GM21528 (cell line): ENCODE results near the gene BCAT1.
"Not testable (repeated sequence)": the region's sequence is repeated elsewhere in the genome, so short reads cannot be mapped to it uniquely, and the experiment has no call there.

Experiments
- ATAC-seq: cut with Tn5 transposase; IDR thresholded peaks from one replicate; pipeline ENCODE4 v1.9.1; 2021; ENCODE audit warnings: mild to moderate bottlenecking, moderate library complexity; ENCODE audit not compliant: unreplicated experiment, low FRiP score

BCAT1 gene

GRCh38 chr12:24929953-24930352, 18.9 kb downstream of the BCAT1 start:
- no peak for ATAC-seq

- not testable (repeated sequence) for ATAC-seq
Measured at GRCh38 chr12:24928533-24929306, 20.2 kb downstream of the BCAT1 start.

- ATAC-seq, result no peak
Measured at GRCh38 chr12:24928131-24928530, 20.8 kb downstream of the BCAT1 start.

- ATAC-seq, result not testable (repeated sequence)
Measured at GRCh38 chr12:24926080-24926479, 22.8 kb downstream of the BCAT1 start.

GRCh38 chr12:24922090-24922489, 26.8 kb downstream of the BCAT1 start:
- ATAC-seq, result no peak

GRCh38 chr12:24921251-24922038, 27.5 kb downstream of the BCAT1 start:
- ATAC-seq, result no peak

GRCh38 chr12:24920141-24920540, 28.8 kb downstream of the BCAT1 start:
- ATAC-seq, result no peak

- ATAC-seq, result no peak
Measured at GRCh38 chr12:24919346-24920001, 29.4 kb downstream of the BCAT1 start.

- no peak for ATAC-seq
Measured at GRCh38 chr12:24918596-24918995, 30.3 kb downstream of the BCAT1 start.

- ATAC-seq, result no peak
Measured at GRCh38 chr12:24915501-24915900, 33.4 kb downstream of the BCAT1 start.

GRCh38 chr12:24913953-24914352, 34.9 kb downstream of the BCAT1 start:
- ATAC-seq, result no peak

- no peak for ATAC-seq
Measured at GRCh38 chr12:24913130-24913529, 35.8 kb downstream of the BCAT1 start.

GRCh38 chr12:24911271-24911791, 37.6 kb downstream of the BCAT1 start:
- no peak for ATAC-seq

GRCh38 chr12:24910192-24910591, 38.7 kb downstream of the BCAT1 start:
- not testable (repeated sequence) for ATAC-seq

- no peak for ATAC-seq
Measured at GRCh38 chr12:24909667-24910066, 39.2 kb downstream of the BCAT1 start.

- ATAC-seq, result no peak
Measured at GRCh38 chr12:24907464-24907863, 41.4 kb downstream of the BCAT1 start.

GRCh38 chr12:24906141-24906540, 42.8 kb downstream of the BCAT1 start:
- no peak for ATAC-seq

GRCh38 chr12:24905431-24905830, 43.5 kb downstream of the BCAT1 start:
- ATAC-seq, result no peak

- no peak for ATAC-seq
Measured at GRCh38 chr12:24904871-24905270, 44.0 kb downstream of the BCAT1 start.

GRCh38 chr12:24903329-24904088, 45.4 kb downstream of the BCAT1 start:
- ATAC-seq, result no peak
